ENCODE data around the gene ALKAL2.
"Not testable (repeated sequence)": the region's sequence is repeated elsewhere in the genome, so short reads cannot be mapped to it uniquely, and the experiment has no call there.

Gene ALKAL2, protein sequence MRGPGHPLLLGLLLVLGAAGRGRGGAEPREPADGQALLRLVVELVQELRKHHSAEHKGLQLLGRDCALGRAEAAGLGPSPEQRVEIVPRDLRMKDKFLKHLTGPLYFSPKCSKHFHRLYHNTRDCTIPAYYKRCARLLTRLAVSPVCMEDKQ

DNA sequence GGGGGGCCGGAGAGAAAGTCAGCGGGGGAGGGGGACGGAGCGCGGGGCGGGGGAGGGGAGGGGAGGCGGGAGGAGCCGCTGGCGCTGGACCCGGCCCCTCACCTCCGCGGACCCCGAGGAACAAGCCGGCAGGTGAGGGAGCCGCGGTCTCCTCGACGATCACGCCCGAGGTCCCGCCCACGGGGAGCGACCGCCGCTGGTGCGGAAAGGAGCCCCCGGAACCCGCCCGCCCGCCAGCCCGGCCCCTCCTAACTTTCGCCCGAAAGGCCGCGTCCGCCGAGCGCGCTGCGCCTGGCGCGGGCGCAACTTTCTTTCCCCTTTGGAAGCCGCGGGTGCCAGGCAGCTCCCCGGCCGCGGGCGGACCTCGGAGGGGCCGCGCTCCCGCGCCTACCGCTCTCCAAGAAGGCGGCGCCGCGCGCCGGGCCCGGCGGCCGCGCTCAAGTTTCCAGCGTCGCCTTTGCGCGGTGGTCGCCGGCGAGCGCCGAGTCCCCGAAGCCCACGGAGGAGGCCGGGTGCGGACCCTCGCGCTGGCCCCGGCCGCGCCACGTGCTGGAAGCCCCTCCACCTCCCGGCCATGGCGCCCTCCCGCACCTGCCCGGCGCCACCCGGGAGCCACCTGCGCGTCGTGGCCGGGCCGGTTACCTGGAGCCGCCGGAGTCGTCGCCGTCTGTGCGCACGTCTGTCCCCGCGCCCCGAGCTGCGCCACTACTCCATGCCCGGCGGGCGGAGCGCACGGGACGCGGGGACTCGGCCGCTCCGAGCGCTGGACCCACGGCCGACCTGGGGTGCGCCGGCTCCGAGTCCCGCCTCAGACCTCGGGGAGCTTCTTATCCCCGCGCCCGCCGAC lies at the start of gene ALKAL2:
Gene ALKAL2, minus strand, starts transcription at position 181 of the 847 bp plus-strand sequence. CDS start 256 bp downstream, outside the sequence.
- TF ChIP-seq, protein P1, sequence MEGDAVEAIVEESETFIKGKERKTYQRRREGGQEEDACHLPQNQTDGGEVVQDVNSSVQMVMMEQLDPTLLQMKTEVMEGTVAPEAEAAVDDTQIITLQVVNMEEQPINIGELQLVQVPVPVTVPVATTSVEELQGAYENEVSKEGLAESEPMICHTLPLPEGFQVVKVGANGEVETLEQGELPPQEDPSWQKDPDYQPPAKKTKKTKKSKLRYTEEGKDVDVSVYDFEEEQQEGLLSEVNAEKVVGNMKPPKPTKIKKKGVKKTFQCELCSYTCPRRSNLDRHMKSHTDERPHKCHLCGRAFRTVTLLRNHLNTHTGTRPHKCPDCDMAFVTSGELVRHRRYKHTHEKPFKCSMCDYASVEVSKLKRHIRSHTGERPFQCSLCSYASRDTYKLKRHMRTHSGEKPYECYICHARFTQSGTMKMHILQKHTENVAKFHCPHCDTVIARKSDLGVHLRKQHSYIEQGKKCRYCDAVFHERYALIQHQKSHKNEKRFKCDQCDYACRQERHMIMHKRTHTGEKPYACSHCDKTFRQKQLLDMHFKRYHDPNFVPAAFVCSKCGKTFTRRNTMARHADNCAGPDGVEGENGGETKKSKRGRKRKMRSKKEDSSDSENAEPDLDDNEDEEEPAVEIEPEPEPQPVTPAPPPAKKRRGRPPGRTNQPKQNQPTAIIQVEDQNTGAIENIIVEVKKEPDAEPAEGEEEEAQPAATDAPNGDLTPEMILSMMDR (conservative IDR thresholded peaks at IDR 0.05): no peak
- no peak within 1 kb of the TSS for H3K27ac ChIP-seq

DNA sequence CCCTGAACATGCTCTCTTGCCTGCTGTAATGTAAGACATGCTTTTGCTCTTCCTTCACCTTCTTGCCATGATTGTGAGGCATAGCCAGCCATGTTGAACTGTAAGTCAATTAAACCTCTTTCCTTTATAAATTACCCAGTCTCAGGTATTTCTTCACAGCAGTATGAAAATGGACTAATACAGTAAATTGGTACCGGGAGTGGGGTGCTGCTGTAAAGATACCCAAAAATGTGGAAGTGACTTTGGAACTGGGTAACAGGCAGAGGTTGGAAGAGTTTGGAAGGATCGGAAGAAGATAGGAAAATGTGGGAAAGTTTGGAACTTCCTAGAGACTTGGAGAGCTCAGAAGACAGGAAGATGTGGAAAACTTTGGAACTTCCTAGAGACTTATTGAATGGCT lies 49.1 kb upstream of the ALKAL2 start:
- not testable (repeated sequence) for H3K27ac ChIP-seq

DNA sequence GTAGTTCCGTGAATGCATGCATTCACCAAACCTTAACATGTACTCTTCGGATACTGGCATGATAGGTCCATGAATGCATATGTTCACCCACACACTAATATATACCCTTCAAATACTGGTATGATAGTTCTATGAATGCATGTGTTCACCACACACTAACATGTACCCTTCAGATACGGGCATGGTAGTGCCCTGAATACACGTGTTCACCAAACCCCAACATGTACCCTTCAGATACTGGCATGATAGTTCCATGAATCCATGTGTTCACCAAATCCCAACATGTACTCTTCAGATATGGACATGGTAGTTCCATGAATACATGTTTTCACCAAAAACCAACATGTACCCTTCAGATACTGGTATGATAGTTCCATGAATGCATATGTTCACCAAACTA lies 48.5 kb upstream of the ALKAL2 start:
- H3K27ac ChIP-seq: no peak overlapping the region
- TF ChIP-seq, protein P1 (conservative IDR thresholded peaks at IDR 0.05): no peak

DNA sequence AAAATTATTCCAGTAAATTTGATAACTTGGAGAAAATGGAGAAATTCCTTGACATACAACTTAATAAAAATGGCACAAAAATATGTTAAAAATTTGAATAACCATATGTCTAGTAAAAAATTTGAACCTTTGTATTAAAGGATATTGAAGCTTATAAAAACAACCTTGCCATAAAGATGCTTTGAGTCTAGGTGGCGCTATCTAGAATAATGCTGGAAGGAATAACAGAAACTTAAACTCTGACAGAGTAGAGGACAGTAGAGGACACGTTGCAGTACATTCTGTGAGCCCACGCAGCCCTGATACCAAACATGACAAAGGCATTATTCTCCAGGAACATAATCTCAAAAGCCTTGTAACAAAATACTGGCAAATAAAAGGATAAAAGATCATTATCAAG lies 44.7 kb upstream of the ALKAL2 start:
- TF ChIP-seq, protein P1 (conservative IDR thresholded peaks at IDR 0.05): peak; percentile 57
- no peak overlapping the region for H3K27ac ChIP-seq

DNA sequence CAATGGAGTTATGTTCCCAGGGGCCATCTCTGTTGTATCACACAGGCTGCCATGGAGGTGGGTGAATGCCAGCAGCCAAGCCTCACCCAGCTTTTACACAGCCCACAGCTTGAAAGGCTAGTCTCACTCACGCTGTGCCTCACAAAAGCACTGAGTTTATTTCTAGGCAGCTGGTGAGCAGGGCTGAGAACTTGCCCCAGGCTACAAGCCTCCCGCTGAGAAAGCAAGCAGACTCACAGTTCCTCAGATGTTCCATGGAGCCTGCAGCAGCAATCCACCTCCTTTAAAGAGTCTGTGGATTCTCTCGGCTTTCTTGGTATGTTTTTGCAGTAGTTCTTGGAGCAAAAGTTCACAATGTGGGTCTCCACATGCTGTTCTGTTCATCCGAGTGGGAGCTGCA lies 40.9 kb upstream of the ALKAL2 start:
- no peak overlapping the region for H3K27ac ChIP-seq
- TF ChIP-seq, protein P1 (conservative IDR thresholded peaks at IDR 0.05): no peak

DNA sequence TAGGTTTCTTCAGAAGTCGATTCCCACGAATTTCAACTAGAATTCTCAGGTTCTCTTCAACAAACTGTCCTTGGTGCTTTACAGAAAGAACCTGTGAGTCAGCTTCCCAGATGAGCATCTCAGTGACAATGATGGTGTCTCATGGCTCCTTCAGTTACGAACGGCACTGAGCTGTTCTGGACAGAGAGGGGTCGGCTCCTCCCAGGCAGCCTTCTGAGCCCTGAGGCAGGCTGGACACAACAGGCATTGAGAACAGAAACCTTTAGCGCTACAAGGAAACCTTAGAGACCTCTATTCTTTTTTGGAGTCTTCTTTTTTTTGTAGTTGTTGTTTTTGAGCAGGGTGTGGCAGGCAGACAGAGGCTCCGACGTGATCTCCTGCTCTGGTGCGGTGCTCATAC lies 35.1 kb upstream of the ALKAL2 start:
- no peak overlapping the region for H3K27ac ChIP-seq
- TF ChIP-seq, protein P1 (conservative IDR thresholded peaks at IDR 0.05): no peak

DNA sequence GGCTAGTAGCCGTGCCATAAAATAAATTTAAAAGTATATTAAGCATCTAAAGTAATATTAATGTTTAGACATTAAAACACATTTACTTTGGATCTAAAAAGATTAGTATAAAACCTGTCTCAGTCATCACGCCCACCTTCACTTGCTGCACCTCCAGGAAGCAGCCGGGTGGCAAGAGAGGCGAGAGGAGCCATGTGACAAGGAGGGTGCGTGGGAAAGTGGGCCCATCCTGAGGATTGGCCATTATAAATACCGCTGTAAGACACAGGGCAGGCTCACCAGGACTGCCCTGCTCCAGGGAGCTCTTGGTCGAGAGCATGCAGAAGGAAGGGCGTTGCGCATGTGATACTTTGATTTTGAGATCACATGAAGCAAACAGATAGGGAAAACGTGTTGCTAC lies 34.4 kb upstream of the ALKAL2 start:
- H3K27ac ChIP-seq: no peak overlapping the region
- TF ChIP-seq, protein P1 (conservative IDR thresholded peaks at IDR 0.05): no peak

DNA sequence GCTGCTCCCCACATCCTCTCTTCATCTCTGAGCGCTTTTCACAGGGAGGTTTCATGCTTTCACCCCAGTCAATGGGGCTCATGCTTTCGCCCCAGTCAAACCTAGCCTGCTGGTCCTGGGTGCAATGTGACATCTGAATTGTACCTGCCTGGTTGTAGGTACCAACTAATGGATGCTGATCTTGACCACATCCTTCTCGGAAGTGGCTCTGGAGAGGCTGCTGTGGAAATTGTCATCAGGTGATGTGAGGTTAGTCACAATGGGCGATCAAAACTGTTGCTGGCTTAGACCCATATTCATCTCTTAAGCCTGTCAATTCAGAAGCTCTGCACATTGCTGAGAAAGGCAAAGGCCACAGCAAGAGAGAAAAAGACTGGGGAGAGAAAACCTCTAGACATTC lies 32.7 kb upstream of the ALKAL2 start:
- TF ChIP-seq, protein P1 (conservative IDR thresholded peaks at IDR 0.05): no peak
- no peak overlapping the region for H3K27ac ChIP-seq
